ENCODE results near the gene TEKT5. TPM values are rescaled to one million over a fixed set of nuclear protein-coding genes. Genes with fewer than 3 reads are reported as not detected.

Gene TEKT5
- total RNA-seq, 1 donor from 2014 or later: not detected

DNA sequence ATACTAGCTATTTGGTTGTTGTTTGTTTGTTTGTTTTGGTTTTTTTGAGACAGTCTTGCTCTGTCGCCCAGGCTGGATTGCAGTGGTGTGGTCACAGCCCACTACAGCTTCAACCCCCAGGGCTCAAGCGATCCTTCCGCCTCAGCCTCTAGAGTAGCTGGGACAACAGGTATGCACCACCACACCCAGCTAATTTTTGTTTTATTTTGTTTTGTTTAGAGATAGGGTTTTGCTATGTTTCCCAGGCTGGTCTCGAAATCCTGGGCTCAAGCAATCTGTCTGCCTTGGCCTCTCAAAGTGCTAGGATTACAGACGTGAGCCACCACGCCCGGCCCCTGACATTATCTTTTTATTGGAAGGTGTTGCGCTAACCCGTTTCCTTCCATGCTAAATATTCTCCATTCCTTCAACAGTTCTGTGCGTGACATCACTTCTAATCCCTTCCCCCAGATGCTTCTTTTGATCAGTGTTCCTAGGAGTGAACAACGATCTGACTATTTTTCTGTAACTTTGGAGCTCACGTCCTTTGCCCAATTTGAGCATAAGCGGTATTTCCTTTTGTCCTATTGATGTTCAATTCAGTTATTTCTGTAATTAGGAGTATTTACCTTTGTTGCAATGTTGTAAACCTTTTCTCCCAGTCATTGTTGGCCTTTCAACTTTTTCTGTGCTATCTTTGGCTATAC, 84.1 kb downstream of the TEKT5 start:
- DNase-seq (ENCODE audit: low spot score): no peak

GRCh38 chr16:10609402-10609774, 85.3 kb downstream of the TEKT5 start:
- no peak for DNase-seq (ENCODE audit: low spot score)

GRCh38 chr16:10608687-10609401, 85.9 kb downstream of the TEKT5 start:
- no peak for DNase-seq (ENCODE audit: low spot score)

- no peak for DNase-seq (ENCODE audit: low spot score)
Observed at GRCh38 chr16:10607157-10607556, 87.6 kb downstream of the TEKT5 start.

DNA sequence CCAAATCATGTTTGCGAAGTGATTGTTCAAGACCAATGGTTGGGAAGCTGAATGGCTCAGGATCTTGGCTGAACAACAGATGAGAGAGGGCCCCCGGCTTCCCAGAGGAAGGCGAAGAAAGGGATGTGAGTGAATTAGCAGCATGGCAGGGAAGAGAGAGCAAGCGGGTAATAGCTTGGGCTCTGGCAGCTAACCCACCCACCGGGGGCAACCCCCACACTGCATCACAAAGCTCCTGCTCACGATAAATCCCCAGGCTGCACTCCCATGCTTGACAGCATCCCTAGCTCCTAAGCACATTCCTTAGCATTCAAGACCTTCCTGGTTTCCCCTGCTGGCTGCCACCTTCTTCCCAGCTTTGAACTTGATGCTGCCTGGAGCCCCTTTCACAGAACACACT, 88.1 kb downstream of the TEKT5 start:
- DNase-seq (ENCODE audit: low spot score): no peak

- DNase-seq (ENCODE audit: low spot score): no peak
Observed at GRCh38 chr16:10605636-10606035, 89.1 kb downstream of the TEKT5 start.

DNA sequence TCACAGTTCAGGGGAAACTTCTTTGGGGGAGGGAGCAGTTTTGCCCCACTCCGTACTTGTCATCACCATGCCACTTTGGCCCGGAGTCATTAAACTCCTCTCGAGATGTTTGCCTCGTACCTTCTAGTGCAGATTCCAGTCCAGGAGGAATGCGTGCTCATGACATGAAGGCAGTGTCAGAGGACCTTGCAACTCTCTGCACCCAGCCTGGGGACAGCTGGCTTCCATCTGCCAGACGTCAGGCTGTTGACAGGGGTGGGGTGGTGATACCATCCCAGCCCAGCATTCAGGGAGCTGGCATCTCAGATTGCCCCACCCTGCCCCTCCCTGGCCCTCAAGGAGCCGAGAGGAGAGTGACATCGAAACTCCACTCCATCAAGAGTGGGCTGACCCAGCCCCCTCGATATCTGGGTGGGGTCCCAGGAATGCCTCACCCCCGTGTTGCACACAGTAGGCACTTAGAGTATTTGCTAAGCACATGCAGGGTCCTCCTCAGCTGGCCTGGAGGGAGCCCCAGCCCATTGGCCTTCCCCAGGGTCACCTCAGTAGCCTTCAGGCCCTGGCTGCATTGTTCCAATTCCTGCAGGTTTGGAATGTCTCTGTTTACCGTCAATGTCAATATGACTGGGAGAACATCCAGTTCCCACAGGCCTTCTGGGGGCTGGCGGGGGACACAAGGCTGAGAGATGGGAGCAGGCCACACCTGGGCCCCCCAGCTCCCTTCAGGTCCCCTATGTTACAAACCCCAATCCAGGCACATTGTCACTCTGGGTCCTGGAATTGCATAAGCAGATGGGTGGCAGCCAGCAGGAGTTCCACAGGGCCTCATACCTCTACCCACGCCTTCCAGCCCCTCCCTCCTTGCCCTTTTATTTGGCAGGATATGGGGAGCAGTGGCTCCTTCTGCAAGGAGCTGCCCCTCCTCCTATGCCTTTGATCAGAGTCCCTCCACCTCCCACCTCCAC, 93.0 kb downstream of the TEKT5 start:
- no peak for DNase-seq (ENCODE audit: low spot score)

DNA sequence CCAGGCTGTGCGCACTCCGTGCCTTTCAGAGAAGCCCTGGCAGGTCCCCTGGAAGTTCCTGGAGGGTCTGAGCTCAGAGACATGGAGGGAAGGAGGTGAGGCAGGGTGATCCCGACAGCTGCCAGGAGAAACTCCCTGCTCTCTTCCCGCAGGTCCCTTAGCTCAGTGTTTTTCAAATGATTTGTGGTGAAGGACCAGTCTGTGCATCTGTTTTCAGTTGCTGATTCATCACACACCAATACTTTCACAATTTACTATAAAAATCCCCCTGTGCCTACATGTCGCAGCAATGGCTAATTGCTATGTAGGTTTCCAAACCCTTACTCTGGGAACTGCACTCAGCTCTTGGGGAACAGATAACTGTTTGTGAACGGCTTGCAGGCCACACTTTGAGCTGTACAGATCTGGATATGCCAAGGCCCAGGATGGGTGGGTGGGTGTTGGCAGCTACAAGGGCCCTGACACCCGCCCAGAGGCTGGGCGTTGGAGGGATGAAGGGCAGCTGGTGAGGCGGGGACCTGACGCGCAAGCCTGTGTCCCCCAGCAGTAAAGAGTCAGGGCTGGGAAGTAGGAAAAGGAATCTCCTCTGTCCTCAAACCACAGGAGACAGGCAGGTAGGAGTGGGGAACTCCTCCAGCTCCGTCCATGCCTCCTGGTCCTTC, 93.8 kb downstream of the TEKT5 start:
- DNase-seq (ENCODE audit: low spot score): no peak

GRCh38 chr16:10599626-10600025, 95.1 kb downstream of the TEKT5 start:
- no peak for DNase-seq (ENCODE audit: low spot score)

DNA sequence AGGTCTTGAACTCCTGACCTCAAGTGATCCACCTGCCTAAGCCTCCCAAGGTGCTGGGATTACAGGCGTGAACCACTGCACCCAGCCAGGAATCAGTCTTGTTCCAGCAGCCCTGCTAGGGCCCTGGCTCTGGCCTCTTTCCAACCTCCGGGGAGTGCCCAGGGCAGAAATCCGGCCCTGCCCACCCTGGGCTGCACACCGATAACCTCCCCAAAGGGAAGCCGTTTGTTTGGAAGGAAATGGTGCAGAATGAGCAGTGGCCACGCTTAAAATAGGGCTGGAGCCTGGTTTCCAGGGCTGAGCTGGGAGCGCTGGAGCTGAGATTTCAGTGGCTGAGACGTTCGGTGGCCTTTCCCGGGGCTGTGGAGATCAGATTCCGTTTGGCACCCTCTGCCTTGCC, 96.6 kb downstream of the TEKT5 start:
- DNase-seq (ENCODE audit: low spot score): peak; percentile 44

DNA sequence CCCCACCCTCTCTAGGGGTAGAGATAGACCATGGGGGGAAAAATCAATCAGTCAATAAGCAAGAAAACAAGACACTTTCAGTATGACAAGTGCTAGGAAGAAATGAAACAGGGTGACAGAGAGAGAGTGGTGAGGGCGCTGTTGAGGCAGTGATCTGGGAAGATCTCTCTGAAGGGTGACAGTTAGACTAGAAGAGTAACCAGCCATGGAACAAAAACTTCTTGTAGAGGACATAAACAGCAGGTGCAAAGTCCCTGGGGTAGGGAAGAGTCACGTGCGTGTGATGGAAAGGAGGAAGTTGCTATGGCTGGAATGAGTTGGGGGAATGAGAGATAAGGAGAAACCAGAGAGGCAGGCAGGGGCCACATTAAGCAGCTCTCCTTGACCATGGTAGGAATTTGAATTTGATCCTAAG, 97.5 kb downstream of the TEKT5 start:
- DNase-seq (ENCODE audit: low spot score): no peak

- DNase-seq (ENCODE audit: low spot score): peak; percentile 68
Observed at GRCh38 chr16:10594312-10594950, 100.3 kb downstream of the TEKT5 start.

DNA sequence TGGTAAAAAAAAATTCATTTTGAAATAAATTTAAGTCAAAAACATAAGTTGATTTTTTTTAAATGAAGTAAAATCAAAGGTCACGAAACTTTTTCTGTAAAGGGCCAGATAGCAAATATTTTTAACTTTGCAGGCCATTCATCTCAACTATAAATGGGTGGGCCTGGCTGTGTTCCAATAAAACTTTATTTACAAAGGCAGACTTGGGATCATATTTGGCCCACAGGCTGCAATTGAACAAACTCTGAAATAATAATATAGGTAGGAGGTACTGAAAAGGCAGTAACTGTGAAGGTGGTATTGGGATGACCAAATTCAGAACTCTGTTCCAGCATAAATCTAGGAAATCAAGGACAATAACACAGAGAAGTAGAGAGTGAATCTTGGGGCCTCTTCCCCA, 102.1 kb downstream of the TEKT5 start:
- DNase-seq (ENCODE audit: low spot score): no peak

DNA sequence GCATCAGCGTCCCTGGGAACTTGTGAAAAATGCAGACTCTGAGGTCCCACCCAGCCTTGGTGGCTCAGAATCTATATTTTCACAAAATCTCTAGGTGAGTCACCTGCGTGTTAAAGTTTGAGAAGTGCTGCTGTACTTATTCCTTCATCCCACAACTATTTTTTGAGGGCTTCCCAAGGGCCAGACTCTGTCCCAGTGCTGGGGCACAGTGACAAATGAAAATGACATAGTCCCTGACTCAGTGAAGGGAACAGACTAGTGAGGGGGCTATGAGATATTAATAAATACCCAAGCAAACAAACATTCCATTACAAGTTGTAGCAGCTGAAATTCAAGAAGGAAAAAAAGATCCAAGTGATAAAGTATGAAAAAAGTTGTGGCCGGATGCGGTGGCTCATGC, 104.4 kb downstream of the TEKT5 start:
- DNase-seq (ENCODE audit: low spot score): no peak

GRCh38 chr16:10589109-10589508, 105.6 kb downstream of the TEKT5 start:
- DNase-seq (ENCODE audit: low spot score): no peak

DNA sequence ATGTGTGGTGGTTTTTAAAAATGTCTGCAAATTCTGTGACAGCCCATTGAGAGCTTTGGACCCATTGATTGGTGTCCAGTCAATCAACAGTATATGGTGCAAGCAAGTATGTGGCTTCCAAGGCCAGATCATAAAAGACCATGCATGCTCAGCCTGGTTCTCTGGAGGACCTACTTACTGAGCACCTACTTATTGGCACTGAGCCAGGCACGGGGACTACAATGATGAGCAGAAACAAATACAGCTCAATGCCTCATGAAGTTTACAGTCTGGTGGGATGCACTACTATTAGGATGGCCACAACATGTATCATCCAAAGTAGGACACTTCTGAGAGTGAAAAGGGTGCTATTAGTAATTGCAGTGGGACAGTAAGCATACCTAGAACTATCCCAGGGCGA, 107.1 kb downstream of the TEKT5 start:
- no peak for DNase-seq (ENCODE audit: low spot score)

DNA sequence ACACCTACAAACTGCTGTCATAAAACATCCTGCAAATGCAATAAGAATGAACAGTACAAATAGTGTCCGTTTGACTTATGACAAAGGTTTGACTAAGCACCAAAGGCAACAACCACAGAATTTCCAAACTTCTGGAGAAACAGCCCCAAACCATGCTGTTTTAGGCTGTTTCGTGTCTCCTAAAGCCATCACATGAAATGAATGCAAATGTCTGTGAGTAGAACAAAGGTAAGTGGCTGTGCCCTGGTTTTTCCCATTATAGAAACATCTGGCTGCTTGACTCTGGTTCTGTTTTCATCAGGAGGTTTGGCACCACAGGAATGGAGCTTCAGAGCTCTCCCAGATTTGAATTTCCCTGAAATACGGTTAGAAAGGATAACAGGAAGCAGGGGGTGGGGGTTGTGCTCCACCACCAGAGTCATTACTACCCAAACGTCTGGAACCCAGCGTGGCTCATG, 109.7 kb downstream of the TEKT5 start:
- DNase-seq (ENCODE audit: low spot score): no peak

DNA sequence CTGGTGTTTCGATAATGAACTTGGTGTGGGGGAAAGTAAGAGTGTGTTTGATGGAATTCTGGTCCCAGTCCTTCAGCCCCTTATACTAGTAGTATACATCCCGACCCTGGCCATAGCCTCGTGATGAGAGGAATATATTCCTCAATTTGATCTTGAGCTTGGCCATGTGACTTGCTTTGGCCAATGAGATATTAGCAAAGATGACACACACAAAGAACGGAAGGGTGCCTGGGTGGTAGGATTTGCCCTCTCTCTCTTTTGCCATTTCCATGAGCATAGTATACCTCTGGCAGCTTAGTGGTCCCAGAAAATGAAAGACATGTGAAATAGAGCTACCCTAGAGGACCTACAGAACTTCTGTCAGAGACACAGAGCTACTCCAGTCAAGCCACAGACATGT, 111.5 kb downstream of the TEKT5 start:
- no peak for DNase-seq (ENCODE audit: low spot score)

GRCh38 chr16:10581507-10581906, 113.2 kb downstream of the TEKT5 start:
- no peak for DNase-seq (ENCODE audit: low spot score)

- DNase-seq (ENCODE audit: low spot score): no peak
Observed at GRCh38 chr16:10580883-10581247, 113.9 kb downstream of the TEKT5 start.

All from mucosa of gallbladder (tissue), 1 donor.